GM21528 (cell line): ENCODE results near the gene WDR18.

ENCODE experiments used
- ATAC-seq: cut with Tn5 transposase; IDR thresholded peaks from one replicate; pipeline ENCODE4 v1.9.1; 2021; ENCODE audit warnings: mild to moderate bottlenecking, moderate library complexity; ENCODE audit not compliant: unreplicated experiment, low FRiP score

Gene WDR18

GRCh38 chr19:1004803-1005664 lies 20.9 kb downstream of the WDR18 start:
- ATAC-seq = no peak

DNA sequence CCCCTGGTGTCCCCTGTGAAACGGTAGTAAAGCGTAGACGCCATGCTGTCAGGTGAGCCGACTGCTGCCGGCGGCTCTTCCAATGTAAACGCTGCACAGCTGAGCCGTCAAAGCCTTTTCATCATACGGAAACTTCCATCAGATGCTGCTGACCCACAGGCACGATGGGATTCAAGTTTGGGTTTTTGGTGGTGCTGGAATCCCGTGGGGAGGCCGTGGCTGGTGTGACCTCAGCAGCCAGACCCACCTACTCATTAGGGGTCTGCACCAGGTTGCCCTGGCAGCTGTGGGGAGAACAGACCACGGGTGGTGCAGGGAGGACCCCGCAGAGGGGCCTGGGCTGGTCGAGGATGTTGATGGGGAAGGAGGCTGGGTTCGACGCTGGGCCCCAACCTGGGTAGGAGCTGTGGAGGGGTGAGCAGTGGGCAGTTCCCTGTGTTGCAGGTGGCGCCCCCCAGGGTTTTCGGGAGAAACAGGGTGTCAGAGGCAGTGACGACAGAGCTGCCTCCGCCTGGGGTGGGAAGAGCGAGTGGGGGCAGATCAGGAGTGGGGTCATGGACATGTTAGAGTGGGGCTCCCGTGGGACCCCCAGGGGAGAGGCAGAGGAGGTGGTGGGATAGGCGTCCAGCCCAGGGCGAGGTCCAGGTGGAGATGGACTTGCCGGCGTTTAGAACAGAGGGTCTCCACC lies 22.7 kb downstream of the WDR18 start:
- no peak for ATAC-seq

GRCh38 chr19:1007399-1008251 lies 23.5 kb downstream of the WDR18 start:
- no peak for ATAC-seq

DNA sequence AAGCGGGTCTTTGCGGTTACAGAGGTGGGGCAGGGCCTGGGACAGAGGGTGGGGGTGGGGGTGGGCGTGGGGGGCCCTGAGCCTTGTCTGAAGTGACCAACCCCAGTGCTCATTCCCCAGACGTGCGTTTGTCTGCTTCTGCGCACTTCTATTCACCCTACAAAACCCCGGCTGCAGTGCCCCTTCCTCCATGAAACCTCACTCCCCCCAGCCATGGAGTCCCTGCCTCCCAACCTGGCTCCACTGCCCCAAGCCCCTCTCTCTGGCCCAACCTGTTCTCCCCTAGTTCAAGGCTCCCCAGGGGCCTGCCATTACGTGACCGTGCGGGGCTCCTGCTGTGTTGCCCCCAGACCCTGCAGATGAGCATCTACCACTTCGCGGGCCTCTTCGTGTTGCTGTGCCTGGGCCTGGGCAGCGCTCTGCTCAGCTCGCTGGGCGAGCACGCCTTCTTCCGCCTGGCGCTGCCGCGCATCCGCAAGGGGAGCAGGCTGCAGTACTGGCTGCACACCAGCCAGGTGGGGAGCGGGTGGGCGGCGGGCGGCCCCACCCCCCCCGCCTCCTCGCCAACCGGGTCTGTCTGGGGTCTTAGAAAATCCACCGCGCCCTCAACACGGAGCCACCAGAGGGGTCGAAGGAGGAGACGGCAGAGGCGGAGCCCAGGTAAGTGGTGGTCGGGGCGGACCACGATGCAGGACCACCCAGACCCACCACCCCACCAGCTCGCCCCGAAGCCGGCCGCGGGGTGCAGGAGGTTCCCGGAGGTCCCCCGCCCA lies 24.3 kb downstream of the WDR18 start:
- ATAC-seq = no peak

DNA sequence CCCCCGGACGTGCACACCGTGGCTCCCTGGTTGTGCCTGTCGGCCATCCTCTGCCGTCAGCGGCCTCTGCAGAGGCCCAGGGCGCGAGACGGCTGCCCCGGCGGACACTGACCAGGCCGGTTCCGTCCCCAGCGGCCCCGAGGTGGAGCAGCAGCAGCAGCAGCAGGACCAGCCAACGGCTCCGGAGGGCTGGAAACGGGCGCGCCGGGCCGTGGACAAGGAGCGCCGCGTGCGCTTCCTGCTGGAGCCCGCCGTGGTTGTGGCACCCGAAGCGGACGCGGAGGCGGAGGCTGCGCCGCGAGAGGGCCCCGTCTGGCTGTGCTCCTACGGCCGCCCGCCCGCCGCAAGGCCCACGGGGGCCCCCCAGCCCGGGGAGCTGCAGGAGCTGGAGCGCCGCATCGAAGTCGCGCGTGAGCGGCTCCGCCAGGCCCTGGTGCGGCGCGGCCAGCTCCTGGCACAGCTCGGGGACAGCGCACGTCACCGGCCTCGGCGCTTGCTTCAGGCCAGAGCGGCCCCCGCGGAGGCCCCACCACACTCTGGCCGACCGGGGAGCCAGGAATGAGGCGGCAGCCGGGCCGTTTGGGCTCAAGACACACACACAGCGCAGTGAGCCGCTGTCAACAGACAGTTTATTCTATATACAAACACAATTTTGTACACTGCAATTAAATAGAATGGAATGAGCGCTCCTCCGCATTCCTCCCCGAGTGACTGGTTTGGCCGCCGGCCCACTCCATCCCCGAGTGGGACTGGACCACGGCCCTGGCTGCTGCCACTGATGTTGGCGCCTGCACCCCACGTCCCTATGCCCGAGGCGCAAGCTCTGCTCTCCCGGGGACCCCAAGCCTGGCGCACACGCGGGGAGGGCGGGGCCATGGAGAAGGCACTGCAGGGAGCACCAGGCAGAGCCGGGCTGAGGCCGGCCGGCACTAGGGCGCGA lies 25.2 kb downstream of the WDR18 start:
- ATAC-seq = no peak

DNA sequence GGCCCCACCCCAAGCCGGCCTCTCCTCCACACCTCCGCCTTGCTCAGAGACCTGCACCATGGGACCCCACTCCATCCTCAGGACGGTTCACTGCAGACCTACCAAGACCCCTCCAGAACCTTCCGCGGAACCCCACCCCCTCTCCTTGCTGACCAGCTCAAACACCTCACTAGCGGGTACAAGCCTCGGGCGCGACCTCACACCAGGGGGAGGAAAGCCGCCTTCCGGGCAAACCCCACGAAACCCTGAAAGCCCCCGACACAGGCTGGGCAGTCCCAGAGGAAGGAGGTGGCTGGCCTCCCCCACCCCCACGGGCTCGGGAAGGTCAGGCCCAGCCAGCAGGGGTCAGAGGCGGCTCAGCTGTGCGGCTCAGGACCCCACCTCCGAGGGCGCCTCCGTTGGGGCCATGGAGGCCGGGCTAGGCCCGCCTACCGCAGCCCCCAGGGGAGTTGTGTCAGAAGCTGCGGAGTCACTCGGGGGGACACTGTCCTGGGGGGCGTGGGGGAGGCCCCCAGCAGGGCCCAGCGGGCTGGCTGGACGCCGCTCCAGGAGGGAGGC lies 25.9 kb downstream of the WDR18 start:
- no peak for ATAC-seq

GRCh38 chr19:1010586-1011510 lies 26.7 kb downstream of the WDR18 start:
- no peak for ATAC-seq

DNA sequence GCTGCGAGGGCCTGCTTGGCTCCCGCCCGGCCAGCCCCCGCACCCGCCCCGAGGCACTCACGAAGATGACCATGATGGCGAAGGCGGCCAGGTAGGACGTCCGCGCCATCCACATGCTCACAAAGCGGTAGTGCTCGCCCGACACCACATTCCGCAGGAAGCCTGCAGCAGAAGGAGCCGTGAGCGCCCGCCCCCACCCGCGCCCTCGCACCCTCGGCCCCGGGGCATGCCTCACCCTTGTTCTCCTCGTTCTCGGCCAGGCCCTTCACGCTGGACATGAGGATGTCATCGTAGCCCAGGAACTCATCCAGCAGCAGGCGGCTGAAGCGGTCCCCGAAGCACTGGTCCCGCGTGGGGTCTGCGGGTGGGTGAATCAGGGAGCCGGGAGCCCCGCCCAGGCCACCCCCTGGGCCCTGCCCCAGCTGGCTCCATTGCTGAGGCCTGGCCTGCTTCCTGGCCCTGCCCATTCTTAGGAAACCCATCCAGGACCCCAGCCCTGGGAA lies 27.7 kb downstream of the WDR18 start:
- ATAC-seq = no peak

- ATAC-seq = no peak
These were observed 28.2 kb downstream of the WDR18 start for GRCh38 chr19:1012334-1012733.

DNA sequence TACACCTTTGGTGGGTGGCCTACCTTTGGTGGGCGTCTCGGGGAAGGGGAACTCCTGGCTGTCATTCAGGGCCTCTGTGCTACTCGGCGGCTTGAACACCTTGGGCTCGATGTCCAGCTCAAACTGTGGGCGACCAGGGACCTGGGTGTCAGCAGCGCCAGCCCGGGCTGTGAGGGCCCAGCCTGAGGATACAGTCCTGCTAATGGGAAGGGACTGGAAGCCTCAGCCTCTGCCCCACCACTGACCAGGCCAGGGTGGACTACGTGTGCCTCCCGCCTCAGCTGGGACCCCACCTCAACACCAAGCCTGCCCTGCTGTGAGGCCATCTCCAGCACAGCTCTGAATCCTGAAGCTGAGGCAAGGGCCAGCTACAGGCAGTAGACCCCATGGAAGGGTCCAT lies 29.1 kb downstream of the WDR18 start:
- ATAC-seq = no peak

GRCh38 chr19:1014161-1015060 lies 30.3 kb downstream of the WDR18 start:
- ATAC-seq = no peak

DNA sequence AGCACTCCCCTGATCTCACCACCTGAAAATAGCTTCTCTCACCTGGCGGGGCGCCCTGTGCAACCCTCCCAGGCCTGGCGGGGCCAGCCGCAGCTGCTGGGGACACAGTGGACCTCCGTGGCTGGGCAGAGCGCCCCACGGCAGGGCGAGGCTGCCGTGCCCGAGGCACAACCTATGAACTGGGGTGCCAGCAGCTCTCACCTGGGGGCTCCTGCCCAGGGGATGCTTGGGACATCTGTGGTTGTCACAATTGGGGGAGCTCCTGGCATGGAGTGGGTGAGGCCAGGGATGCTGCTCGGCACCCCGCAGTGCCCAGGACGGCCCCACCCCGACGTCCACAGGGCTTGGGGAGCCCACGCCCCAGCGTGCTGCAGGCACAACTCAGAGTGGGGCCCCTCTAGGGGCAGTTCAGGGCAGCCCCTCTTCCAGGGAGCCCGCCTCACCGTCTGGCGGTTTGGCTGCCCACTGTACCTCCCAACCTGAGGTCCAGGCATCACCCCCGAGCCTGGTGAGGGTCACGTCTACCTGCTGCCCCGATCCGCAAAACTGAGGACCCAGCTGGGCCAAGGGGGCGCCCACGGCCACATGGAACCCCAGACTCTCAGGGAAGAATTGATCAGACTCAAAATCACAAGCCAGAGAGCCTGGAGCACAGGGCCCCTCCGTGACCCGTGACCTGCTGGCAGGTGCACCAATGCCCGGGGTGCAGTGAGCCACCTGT lies 31.1 kb downstream of the WDR18 start:
- ATAC-seq = no peak

- ATAC-seq = no peak
These were observed 31.9 kb downstream of the WDR18 start for GRCh38 chr19:1015782-1016646.

- no peak for ATAC-seq
These were observed 32.5 kb downstream of the WDR18 start for GRCh38 chr19:1016647-1017114.
